ENCODE data around the gene GIGYF1.
A peak's percentile ranks its signal among the peaks of the same experiment; 100 is the strongest.
"Not testable (repeated sequence)": the region's sequence is repeated elsewhere in the genome, so short reads cannot be mapped to it uniquely, and the experiment has no call there.

Gene GIGYF1, protein sequence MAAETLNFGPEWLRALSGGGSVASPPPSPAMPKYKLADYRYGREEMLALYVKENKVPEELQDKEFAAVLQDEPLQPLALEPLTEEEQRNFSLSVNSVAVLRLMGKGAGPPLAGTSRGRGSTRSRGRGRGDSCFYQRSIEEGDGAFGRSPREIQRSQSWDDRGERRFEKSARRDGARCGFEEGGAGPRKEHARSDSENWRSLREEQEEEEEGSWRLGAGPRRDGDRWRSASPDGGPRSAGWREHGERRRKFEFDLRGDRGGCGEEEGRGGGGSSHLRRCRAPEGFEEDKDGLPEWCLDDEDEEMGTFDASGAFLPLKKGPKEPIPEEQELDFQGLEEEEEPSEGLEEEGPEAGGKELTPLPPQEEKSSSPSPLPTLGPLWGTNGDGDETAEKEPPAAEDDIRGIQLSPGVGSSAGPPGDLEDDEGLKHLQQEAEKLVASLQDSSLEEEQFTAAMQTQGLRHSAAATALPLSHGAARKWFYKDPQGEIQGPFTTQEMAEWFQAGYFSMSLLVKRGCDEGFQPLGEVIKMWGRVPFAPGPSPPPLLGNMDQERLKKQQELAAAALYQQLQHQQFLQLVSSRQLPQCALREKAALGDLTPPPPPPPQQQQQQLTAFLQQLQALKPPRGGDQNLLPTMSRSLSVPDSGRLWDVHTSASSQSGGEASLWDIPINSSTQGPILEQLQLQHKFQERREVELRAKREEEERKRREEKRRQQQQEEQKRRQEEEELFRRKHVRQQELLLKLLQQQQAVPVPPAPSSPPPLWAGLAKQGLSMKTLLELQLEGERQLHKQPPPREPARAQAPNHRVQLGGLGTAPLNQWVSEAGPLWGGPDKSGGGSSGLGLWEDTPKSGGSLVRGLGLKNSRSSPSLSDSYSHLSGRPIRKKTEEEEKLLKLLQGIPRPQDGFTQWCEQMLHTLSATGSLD (N-terminal part only)

DNA sequence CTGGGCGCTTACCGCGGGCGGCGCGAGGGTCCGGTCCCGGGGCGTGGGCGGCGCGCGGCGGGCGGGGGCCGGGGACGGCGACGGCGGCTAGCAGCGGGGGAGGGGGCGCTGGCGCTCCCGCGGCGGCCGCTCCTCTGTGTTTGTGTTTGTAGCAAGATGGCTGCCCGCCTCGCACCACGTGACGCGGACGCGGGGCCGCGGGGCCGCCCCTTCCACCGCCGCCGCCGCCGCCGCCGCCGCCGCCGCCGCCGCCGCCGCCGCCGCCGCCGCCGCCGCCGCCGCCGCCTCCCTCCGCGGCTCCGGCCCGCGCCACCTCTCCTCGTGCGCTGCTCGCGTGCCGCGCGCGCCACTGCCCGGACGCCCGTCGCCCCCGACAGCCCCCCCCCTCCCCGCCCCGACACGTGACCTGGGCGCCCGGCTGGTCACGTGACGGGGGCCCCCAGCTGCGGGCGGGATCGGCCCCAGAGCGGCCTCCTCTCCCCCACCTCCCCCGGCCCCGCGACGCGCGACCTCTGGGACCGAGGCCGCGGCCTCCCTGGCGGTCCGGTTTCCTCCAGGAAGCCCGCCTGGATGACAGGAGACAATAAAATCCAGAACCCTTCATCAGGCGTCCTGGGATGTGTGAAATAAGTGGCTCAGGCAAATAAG is at the start of gene GIGYF1:
TSS of gene GIGYF1 (minus strand) at position 153 of the 648 bp plus-strand sequence. CDS start 6,012 bp downstream, outside the sequence.
- no peak for DNase-seq (ENCODE audit: low read depth)

DNA sequence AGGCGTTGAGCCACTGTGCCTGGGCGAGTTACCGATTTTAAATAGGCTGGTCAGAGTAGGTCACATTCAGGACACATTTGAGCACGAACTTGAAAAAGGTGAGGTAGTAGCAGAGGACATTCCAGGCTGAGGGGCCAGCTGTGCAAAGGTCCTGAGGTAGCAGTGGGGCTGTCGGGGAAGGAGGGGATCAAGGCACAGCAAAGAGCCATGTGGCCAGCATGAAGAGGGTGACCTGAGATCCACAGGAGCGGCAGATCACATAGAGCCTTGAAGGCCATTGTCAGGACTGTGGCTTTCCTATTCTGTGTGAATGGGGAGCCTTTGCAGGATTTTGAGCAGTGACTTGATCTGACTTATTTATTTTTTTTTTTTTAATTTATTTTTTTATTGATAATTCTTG is 45.9 kb upstream of the GIGYF1 start:
- DNase-seq (ENCODE audit: low read depth), result no peak

DNA sequence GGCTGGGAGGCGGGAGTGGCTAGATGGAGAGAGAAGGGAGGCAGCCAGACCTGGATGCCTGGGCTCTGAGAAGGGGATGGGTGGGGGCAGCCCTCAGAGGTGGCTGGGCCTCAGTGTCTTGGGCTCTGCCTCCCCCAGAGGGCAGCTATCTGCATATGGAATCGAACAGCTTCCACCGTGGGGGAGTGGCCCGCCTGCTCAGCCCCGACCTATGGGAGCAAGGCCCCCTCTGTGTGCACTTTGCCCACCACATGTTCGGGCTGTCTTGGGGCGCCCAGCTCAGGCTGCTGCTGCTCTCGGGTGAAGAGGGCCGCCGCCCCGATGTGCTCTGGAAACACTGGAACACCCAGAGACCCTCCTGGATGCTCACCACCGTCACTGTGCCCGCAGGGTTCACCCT is 42.6 kb upstream of the GIGYF1 start:
- DNase-seq (ENCODE audit: low read depth), result no peak

DNA sequence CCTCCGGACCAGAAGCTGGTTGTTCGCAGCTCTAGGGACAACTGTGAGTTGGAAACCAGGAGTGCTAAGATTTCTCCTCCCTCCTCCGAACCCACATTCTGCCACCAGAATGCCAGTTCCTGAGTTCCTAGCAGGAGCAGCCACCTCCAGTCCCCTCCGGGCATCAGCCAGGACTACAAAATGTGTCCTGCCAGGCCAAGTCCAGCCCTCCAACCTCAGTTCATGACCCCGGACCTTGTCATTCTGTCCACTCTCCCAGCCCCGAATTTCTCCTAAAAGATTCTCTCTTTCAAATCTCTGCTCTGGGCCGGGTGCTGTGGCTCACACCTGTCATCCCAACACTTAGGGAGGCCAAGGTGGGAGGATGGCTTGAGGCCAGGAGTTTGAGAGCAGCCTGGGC is 41.7 kb upstream of the GIGYF1 start:
- no peak for DNase-seq (ENCODE audit: low read depth)

DNA sequence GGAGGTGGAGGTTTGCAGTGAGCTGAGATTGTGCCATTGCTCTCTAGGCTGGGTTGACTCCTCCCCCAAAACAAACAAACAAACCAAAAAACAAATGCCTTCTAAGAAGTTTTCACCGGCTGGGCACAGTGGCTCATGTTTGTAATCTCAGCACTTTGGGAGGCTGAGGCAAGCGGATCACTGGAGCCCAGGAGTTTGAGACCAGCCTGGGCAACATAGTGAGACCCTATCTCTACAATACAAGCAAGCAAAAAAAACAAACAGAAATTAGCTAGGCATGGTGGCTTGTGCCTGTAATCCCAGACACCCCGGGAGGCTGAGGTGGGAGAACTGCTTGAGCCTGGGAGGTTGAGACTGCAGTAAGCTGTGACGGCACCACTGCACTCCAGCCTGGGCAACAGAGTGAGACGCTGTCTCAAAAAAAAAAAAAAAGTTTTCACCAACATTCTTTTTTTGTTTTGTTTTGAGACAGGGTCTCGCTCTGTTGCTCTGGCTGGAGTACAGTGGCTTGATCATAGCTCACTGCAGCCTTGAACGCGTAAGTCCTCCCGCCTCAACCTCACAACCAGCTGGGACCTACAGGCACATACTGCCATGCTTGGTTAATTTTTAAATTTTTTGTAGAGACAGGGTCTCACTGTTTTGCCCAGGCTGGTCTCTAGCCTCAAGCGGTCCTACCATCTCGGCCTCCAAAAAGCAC is 38.0 kb upstream of the GIGYF1 start:
- no peak for DNase-seq (ENCODE audit: low read depth)

DNA sequence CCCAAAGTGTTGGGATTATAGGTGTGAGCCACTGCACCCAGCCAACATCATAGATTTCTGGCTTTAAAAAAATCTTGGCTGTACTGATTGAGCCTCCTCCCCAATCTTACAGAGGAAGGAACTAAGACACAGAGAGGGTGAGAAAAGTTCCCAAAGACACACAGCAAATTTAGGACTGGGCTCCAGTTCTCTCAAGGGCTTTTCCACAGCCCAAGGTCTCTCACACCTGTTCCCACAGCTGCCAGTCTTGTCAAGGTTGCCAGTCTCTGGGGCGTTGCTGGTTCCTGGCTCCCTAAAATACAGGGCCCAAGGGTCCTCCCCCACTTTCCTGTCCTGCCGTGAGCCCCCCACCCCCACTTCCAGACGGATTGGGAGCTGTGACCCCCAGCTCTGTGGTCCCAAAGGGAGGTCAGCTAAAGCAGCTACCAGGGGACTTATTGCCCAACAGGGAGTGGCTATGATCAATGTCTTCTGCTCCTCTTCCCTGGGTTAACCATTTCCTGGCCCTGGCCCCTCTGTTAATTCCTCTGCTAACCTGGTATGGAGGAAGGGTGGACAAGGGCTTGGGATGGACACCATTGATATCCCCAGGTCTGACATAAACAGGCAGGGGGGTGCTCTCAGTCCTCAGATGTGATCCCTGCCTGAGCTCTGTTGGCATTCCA is 36.2 kb upstream of the GIGYF1 start:
- no peak for DNase-seq (ENCODE audit: low read depth)

DNA sequence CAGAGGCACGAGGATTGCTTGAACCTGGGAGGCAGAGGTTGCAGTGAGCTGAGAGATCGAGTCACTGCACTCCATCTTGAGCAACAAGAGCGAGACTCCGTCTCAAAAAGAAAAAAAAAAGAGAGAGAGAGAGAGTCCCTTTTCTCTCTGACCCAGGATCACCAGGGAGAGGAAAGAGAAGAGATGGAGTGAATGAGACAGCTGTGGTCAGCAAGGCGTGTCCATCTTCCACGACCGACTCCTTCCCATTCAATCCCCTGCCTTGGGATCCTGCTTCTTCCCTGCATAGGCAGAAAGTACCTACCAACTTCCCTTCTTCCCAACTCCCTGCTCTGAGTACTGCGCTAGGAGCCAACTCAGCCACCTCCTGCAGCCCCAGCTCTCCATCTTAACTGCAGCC is 34.1 kb upstream of the GIGYF1 start:
- no peak for DNase-seq (ENCODE audit: low read depth)

DNA sequence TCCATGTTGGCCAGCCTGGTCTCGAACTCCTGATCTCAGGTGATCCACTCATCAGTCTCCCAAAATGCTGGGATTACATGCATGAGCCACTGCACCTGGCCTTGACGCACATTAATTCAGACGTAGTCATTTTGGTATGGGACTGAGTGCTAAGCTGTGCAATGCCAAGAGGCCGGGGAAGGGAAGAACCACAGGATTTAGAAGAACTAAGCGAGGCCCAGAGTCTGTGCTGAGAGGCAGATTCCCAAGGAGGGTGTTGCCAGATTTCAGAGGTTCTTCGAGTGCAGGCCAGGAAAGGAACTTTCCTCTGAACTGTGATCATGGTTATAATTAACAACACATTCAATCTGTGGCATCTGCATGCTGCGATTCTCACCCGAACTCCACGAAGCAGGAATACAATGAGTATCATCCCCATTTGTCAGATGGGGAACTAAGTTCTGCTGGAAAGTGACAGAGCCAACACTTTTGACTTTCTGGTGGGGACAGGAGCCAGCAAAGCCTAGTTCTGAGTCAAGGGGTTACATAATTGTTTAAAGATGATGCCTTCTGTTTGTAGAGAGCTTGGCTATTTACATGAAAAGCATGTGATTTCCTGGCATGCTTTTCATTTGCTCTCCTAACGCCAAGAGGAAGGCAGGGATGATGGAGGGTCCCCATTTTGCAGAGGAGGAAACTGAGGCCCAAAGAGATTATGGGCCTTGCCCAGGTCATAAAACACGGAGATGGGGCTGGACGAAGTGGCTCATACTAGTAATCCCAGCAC is 33.1 kb upstream of the GIGYF1 start:
- peak; percentile 77 for DNase-seq (ENCODE audit: low read depth)

DNA sequence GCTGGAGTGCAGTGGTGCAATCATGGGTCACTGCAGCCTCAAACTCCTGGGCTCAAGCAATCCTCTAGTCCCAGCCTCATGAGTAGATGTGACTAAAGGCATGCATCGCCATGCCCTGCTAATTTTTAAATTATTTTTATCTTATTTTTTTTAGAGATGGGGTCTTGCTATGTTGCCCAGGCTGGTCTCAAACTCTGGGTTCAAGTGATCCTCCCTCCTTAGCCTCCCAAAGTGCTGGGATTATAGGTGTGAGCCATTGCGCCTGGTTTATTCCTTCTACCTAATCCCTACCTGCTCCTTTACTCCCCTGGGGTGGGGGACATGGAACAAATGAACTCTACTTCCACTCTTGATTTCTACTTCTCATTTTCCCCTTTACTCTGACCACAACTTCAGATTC is 30.3 kb upstream of the GIGYF1 start:
- not testable (repeated sequence) for DNase-seq (ENCODE audit: low read depth)

DNA sequence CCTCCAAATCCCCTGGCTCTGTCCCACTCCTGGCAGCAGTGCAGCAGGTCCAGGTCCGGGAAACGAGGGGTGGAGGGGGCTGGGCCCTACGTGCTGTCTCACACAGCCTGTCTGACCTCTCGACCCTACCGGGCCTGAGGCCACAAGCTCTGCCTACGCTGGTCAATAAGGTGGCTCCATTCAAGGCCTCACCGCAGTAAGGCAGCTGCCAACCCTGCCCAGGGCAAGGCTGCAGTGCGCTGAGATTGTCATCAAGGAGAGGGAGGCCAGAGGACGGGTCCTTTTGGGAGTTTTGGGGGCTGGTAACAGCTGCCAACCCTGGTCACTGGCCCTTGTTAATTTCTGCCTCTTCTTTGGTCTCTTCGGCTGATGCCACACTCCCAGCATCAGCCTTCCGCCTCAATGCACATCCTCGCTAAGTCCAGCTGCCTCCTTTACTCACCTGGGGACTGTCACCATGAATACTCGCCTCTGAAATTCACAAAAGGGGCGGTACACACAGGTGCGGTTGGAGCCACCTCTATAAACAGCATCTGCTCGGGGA is 29.8 kb upstream of the GIGYF1 start:
- DNase-seq (ENCODE audit: low read depth), result no peak

DNA sequence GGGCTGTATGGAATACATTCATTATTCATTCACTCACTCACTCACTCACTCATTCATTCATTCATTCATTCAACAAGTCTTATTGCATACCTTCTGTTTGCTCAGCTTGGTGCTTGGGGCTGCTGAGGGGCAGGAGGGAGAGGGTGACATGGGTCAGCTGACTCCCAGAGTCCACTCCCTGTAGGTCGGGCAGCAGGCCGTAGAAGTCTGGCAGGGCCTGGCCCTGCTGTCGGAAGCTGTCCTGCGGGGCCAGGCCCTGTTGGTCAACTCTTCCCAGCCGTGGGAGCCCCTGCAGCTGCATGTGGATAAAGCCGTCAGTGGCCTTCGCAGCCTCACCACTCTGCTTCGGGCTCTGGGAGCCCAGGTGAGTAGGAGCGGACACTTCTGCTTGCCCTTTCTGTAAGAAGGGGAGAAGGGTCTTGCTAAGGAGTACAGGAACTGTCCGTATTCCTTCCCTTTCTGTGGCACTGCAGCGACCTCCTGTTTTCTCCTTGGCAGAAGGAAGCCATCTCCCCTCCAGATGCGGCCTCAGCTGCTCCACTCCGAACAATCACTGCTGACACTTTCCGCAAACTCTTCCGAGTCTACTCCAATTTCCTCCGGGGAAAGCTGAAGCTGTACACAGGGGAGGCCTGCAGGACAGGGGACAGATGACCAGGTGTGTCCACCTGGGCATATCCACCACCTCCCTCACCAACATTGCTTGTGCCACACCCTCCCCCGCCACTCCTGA is 28.6 kb upstream of the GIGYF1 start:
- DNase-seq (ENCODE audit: low read depth), result no peak

DNA sequence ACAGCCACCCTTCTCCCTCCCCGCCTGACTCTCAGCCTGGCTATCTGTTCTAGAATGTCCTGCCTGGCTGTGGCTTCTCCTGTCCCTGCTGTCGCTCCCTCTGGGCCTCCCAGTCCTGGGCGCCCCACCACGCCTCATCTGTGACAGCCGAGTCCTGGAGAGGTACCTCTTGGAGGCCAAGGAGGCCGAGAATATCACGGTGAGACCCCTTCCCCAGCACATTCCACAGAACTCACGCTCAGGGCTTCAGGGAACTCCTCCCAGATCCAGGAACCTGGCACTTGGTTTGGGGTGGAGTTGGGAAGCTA is 27.4 kb upstream of the GIGYF1 start:
- no peak for DNase-seq (ENCODE audit: low read depth)

DNA sequence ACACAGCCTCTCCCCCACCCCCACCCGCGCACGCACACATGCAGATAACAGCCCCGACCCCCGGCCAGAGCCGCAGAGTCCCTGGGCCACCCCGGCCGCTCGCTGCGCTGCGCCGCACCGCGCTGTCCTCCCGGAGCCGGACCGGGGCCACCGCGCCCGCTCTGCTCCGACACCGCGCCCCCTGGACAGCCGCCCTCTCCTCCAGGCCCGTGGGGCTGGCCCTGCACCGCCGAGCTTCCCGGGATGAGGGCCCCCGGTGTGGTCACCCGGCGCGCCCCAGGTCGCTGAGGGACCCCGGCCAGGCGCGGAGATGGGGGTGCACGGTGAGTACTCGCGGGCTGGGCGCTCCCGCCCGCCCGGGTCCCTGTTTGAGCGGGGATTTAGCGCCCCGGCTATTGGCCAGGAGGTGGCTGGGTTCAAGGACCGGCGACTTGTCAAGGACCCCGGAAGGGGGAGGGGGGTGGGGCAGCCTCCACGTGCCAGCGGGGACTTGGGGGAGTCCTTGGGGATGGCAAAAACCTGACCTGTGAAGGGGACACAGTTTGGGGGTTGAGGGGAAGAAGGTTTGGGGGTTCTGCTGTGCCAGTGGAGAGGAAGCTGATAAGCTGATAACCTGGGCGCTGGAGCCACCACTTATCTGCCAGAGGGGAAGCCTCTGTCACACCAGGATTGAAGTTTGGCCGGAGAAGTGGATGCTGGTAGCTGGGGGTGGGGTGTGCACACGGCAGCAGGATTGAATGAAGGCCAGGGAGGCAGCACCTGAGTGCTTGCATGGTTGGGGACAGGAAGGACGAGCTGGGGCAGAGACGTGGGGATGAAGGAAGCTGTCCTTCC is 26.8 kb upstream of the GIGYF1 start:
- no peak for DNase-seq (ENCODE audit: low read depth)

DNA sequence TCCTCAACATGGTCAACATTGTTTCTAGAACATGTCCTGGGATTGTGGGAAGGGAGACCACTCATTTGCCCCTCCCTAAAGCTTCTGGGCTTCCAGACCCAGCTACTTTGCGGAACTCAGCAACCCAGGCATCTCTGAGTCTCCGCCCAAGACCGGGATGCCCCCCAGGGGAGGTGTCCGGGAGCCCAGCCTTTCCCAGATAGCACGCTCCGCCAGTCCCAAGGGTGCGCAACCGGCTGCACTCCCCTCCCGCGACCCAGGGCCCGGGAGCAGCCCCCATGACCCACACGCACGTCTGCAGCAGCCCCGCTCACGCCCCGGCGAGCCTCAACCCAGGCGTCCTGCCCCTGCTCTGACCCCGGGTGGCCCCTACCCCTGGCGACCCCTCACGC is 26.2 kb upstream of the GIGYF1 start, which contains the start of gene EPO:
TSS of gene EPO (plus strand) at position 190 of the 392 bp plus-strand sequence. CDS start 513 bp downstream, outside the sequence.
- no peak for DNase-seq (ENCODE audit: low read depth)

DNA sequence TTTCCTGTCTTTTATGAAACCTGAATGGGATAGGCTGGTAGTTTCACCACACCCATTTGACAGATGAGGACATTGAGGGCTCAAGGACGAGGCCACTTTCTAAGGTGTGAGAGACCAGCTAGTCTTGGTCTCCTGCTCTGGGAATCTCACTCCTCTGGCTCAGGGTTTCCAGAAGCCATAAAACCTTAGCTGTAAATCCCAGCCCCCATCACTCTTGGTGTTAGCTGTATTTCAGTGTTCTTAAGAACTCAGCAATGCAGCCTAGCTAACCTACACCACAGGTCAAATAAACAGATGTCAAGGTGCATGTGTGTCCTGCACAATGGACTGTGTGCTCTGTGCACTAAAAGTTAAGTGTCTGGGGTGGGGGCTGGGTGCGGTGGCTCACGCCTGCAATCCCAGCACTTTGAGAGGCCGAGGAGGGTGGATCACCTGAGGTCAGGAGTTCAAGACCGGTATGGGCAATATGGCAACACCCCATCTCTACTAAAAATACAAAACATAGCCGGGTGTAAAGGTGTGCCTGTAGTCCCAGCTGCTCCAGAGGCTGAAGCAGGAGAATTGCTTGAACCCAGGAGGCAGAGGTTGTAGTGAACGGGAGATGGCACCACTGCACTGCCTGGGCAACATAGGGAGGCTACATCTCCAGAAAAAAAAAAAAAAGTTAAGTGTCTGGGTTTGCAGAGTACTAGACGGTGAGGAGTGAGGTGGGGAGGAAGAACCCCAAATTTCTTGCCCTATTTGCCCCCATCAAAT is 25.7 kb upstream of the GIGYF1 start:
- peak; percentile 37 for DNase-seq (ENCODE audit: low read depth)

DNA sequence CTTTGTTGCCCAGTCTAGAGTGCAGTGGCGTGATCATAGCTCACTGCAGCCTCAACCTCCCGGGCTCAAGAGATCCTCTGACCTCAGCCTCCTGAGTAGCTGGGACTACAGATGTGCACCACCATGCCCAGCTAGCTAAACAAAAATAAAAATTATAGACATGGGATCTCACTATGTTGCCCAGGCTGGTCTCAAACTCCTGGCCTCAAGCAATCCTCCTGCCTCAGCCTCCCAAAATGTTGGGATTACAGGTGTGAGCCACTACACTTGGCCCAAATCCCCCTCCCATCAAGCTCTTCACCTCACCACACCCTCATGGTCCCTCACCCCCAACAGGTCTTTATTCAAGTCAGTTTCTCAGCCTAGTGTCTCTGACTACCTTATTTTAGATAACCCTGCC is 23.0 kb upstream of the GIGYF1 start:
- DNase-seq (ENCODE audit: low read depth), result not testable (repeated sequence)

DNA sequence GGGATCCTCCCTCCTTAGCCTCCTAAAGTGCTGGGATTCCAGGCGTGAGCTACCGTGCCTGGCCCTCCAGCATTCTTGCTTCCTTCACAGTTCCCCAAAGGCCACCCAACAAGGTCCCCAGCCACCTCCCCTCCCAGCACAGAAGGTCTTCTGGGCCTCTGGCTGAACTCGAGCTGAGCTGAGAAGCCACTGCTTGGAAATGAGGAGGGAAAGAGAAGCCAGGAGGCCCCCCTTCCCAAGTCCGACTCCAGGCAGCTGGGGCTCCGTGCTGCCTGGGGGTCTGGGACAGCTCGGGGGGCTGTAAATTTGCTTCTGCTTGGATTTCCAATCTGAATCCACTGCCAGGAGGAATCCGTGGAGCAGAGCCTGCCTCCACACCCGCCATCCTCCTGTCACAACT is 20.7 kb upstream of the GIGYF1 start:
- no peak for DNase-seq (ENCODE audit: low read depth)

DNA sequence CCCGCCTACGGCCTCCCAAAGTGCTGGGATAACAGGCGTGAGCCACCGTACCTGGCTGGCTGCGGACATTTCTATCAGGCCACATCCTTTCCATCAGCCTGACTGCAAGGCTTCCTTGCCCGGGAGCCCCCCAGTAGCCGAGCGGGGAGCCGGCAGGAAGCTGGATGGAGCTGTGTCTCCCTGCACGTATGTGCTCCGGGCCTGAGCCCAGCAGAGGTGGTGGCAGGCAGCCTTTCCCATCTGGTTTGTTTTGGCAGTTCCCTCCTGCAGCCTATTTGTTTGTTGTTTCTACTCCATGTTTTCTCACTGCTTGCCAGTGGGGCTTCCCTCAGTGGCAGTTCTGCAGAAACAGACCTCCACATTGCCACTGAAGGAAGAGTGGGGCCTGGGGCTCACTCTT is 17.3 kb upstream of the GIGYF1 start:
- no peak for DNase-seq (ENCODE audit: low read depth)

Data from fibroblast of the conjunctiva (primary cell).